ENCODE measurements around the gene CAVIN3.

The CAVIN3 gene

GRCh38 chr11:6320411-6321155, at the start of gene CAVIN3:
CAVIN3 (minus strand) TSS chr11:6320501; CDS start chr11:6320476, 25 bp downstream.
- DNase-seq (ENCODE audit: low spot score): peak; percentile 89

- no peak for DNase-seq (ENCODE audit: low spot score)
Measured at GRCh38 chr11:6365659-6366058, 45.4 kb upstream of the CAVIN3 start.

- DNase-seq (ENCODE audit: low spot score): peak; percentile 80
Measured at GRCh38 chr11:6362873-6363678, 42.8 kb upstream of the CAVIN3 start.

GRCh38 chr11:6362185-6362872, 42.0 kb upstream of the CAVIN3 start:
- DNase-seq (ENCODE audit: low spot score): no peak

- DNase-seq (ENCODE audit: low spot score): no peak
Measured at GRCh38 chr11:6360183-6360582, 39.9 kb upstream of the CAVIN3 start.

- DNase-seq (ENCODE audit: low spot score): no peak
Measured at GRCh38 chr11:6357222-6357621, 36.9 kb upstream of the CAVIN3 start.

GRCh38 chr11:6356503-6357055, 36.3 kb upstream of the CAVIN3 start:
- no peak for DNase-seq (ENCODE audit: low spot score)

- no peak for DNase-seq (ENCODE audit: low spot score)
Measured at GRCh38 chr11:6354651-6355485, 34.6 kb upstream of the CAVIN3 start.

GRCh38 chr11:6353367-6353987, 33.2 kb upstream of the CAVIN3 start:
- DNase-seq (ENCODE audit: low spot score): peak; percentile 69

GRCh38 chr11:6351782-6352382, 31.6 kb upstream of the CAVIN3 start:
- no peak for DNase-seq (ENCODE audit: low spot score)

- DNase-seq (ENCODE audit: low spot score): no peak
Measured at GRCh38 chr11:6350486-6350885, 30.2 kb upstream of the CAVIN3 start.

- DNase-seq (ENCODE audit: low spot score): no peak
Measured at GRCh38 chr11:6350043-6350442, 29.7 kb upstream of the CAVIN3 start.

- DNase-seq (ENCODE audit: low spot score): no peak
Measured at GRCh38 chr11:6345366-6345765, 25.1 kb upstream of the CAVIN3 start.

- DNase-seq (ENCODE audit: low spot score): no peak
Measured at GRCh38 chr11:6336293-6336692, 16.0 kb upstream of the CAVIN3 start.

- no peak for DNase-seq (ENCODE audit: low spot score)
Measured at GRCh38 chr11:6334806-6335205, 14.5 kb upstream of the CAVIN3 start.

GRCh38 chr11:6333095-6333494, 12.8 kb upstream of the CAVIN3 start:
- no peak for DNase-seq (ENCODE audit: low spot score)

GRCh38 chr11:6332066-6332465, 11.8 kb upstream of the CAVIN3 start:
- DNase-seq (ENCODE audit: low spot score): no peak

GRCh38 chr11:6328321-6328720, 8.0 kb upstream of the CAVIN3 start:
- no peak for DNase-seq (ENCODE audit: low spot score)

- no peak for DNase-seq (ENCODE audit: low spot score)
Measured at GRCh38 chr11:6327806-6328205, 7.5 kb upstream of the CAVIN3 start.

GRCh38 chr11:6326985-6327384, 6.7 kb upstream of the CAVIN3 start:
- no peak for DNase-seq (ENCODE audit: low spot score)

- no peak for DNase-seq (ENCODE audit: low spot score)
Measured at GRCh38 chr11:6326303-6326702, 6.0 kb upstream of the CAVIN3 start.
